ENCODE data around the gene GRM4.
"Not testable (repeated sequence)": the region's sequence is repeated elsewhere in the genome, so short reads cannot be mapped to it uniquely, and the experiment has no call there.

The GRM4 gene

GRCh38 chr6:34146021-34146782, at the start of gene GRM4:
TSS of gene GRM4 (minus strand) at chr6:34146087. CDS start at chr6:34133496, 12,591 bp downstream.
- no peak for DNase-seq (ENCODE audit: low spot score)

GRCh38 chr6:34194772-34195171, 48.9 kb upstream of the GRM4 start:
- no peak for DNase-seq (ENCODE audit: low spot score)

- DNase-seq (ENCODE audit: low spot score) = no peak
Measured at GRCh38 chr6:34190504-34191122, 44.7 kb upstream of the GRM4 start.

GRCh38 chr6:34189806-34190503, 44.1 kb upstream of the GRM4 start:
- DNase-seq (ENCODE audit: low spot score) = no peak

GRCh38 chr6:34184726-34185125, 38.8 kb upstream of the GRM4 start:
- not testable (repeated sequence) for DNase-seq (ENCODE audit: low spot score)

- DNase-seq (ENCODE audit: low spot score) = no peak
Measured at GRCh38 chr6:34182751-34183531, 37.1 kb upstream of the GRM4 start.

- no peak for DNase-seq (ENCODE audit: low spot score)
Measured at GRCh38 chr6:34181908-34182307, 36.0 kb upstream of the GRM4 start.

GRCh38 chr6:34179106-34179720, 33.3 kb upstream of the GRM4 start:
- no peak for DNase-seq (ENCODE audit: low spot score)

GRCh38 chr6:34178357-34179105, 32.6 kb upstream of the GRM4 start:
- DNase-seq (ENCODE audit: low spot score) = no peak

- no peak for DNase-seq (ENCODE audit: low spot score)
Measured at GRCh38 chr6:34177181-34177591, 31.3 kb upstream of the GRM4 start.

- no peak for DNase-seq (ENCODE audit: low spot score)
Measured at GRCh38 chr6:34176261-34177031, 30.6 kb upstream of the GRM4 start.

GRCh38 chr6:34174846-34175399, 29.0 kb upstream of the GRM4 start:
- DNase-seq (ENCODE audit: low spot score) = no peak

GRCh38 chr6:34172961-34173775, 27.3 kb upstream of the GRM4 start:
- no peak for DNase-seq (ENCODE audit: low spot score)

- DNase-seq (ENCODE audit: low spot score) = no peak
Measured at GRCh38 chr6:34170346-34170745, 24.5 kb upstream of the GRM4 start.

GRCh38 chr6:34169897-34170296, 24.0 kb upstream of the GRM4 start:
- DNase-seq (ENCODE audit: low spot score) = no peak

GRCh38 chr6:34161857-34162515, 16.1 kb upstream of the GRM4 start:
- DNase-seq (ENCODE audit: low spot score) = no peak

- DNase-seq (ENCODE audit: low spot score) = no peak
Measured at GRCh38 chr6:34159844-34160243, 14.0 kb upstream of the GRM4 start.

- DNase-seq (ENCODE audit: low spot score) = no peak
Measured at GRCh38 chr6:34158876-34159275, 13.0 kb upstream of the GRM4 start.

GRCh38 chr6:34157851-34158250, 12.0 kb upstream of the GRM4 start:
- no peak for DNase-seq (ENCODE audit: low spot score)

Measured in ecto neural progenitor cell (in vitro differentiated cells).